NB4 (cell line): ENCODE data around the gene CERS1.
"Not testable (repeated sequence)": the region's sequence is repeated elsewhere in the genome, so short reads cannot be mapped to it uniquely, and the experiment has no call there.

ENCODE experiments used
- DNase-seq: peaks from one replicate; pipeline ENCODE4 v3.0.0; 2010; ENCODE audit warnings: low read depth
- H3K4me3 ChIP-seq: one replicate; pipeline ENCODE4 v1.5.1; 2011; ENCODE audit warnings: mild to moderate bottlenecking, low read depth, low read length, moderate library complexity
- MYC ChIP-seq: IDR thresholded peaks from 2 replicates; pipeline ENCODE4 v1.6.1; 2011; ENCODE audit warnings: low read depth, low read length
- POLR2A ChIP-seq: IDR thresholded peaks from 2 replicates; pipeline ENCODE4 v1.6.1; 2011; ENCODE audit warnings: mild to moderate bottlenecking; ENCODE audit not compliant: insufficient read length; ENCODE audit errors: extremely low read depth
- TF ChIP-seq, protein P1 (sequence below): IDR thresholded peaks from 2 replicates; pipeline ENCODE4 v1.6.1; 2011; ENCODE audit warnings: low read depth, low read length
- TF ChIP-seq, protein P2 (sequence below): IDR thresholded peaks from one replicate; pipeline ENCODE4 v1.5.1; 2012; ENCODE audit warnings: low read depth, low read length

CERS1 gene

DNA sequence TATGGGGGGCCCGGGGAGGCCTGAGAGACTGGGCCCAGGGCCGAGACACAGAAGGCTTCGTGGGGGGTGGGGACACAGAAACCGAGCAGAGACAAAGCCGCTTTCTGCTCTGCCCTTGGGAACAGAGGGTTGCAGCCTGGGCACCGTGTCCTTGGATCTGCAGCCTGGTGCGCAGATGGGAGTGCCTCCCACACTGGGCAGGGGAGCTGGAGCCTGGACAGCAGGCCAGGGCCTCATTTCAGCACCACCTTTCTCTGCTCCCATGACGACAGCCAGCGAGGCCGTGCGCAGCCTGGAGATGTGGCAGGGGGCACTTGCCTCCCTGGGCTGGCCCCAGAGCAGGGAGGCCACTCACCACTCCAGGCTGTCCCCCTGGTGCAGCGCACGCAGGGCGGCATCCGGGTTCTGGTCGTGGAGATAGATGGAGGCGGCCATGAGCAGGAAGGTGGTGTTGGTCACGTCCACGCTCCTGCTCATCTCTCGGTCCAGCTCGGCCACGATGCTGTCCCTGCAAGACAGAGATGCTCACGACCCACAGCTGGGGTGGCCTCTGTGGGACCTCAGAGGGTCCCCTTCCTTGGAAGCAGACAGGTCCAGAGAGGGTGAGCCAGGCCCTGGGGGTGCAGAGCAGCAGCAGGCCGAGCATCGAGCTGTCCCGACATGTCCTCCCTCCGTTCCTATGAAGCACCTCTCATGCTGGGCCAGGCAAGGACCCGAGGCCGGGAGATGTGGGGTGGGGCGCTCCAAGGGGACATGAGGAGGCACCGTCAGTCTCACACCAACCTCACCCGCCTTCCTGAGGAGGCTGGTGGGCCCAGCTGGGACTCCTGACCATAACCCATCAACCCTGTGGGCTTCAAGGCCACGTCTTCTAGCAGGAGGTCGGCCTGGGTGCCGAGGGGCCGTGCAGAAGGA is 10.9 kb upstream of the CERS1 start:
- no peak overlapping the region for H3K4me3 ChIP-seq
- no peak for DNase-seq
- TF ChIP-seq POLR2A (no peak), MYC (no peak)
- TF ChIP-seq, protein P1, sequence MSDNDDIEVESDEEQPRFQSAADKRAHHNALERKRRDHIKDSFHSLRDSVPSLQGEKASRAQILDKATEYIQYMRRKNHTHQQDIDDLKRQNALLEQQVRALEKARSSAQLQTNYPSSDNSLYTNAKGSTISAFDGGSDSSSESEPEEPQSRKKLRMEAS, result no peak
- TF ChIP-seq, protein P2, sequence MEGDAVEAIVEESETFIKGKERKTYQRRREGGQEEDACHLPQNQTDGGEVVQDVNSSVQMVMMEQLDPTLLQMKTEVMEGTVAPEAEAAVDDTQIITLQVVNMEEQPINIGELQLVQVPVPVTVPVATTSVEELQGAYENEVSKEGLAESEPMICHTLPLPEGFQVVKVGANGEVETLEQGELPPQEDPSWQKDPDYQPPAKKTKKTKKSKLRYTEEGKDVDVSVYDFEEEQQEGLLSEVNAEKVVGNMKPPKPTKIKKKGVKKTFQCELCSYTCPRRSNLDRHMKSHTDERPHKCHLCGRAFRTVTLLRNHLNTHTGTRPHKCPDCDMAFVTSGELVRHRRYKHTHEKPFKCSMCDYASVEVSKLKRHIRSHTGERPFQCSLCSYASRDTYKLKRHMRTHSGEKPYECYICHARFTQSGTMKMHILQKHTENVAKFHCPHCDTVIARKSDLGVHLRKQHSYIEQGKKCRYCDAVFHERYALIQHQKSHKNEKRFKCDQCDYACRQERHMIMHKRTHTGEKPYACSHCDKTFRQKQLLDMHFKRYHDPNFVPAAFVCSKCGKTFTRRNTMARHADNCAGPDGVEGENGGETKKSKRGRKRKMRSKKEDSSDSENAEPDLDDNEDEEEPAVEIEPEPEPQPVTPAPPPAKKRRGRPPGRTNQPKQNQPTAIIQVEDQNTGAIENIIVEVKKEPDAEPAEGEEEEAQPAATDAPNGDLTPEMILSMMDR, result no peak

DNA sequence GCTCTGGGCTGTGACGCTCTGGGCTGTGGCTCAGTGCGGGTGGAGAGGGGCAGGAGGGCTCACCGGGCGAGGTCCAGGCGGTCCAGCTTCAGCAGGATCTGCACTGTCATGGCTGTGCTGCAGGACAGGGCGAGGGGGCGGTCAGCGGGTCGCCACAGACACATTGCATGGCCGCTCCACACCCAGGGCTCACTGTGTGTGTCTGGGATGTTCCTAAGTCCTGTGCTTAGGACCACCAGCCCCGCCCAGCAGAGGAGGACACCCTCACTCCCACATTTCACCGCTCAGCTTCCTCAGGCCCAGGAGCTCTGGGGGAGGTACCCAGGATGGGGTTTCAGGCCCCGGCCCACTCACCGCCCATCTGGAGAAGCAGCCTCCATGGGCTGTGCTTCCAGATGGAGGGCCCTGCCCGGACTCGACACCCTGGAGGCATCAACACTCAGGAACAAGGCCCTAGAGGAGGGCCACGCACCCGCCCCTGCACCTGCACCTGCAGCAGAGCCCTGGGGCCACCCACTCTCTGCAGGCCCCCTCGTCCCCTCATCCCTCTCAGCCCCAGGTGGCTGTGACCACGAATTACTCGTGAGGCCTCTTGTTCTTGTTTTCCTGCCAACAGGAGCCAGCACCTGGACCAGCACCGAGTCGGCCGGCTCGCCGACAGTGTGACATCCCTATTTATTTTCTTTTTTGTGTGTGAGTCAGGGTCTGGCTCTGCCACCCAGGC is 9.7 kb upstream of the CERS1 start:
- DNase-seq, result no peak
- TF ChIP-seq MYC (no peak), POLR2A (no peak)
- TF ChIP-seq, protein P1, result no peak
- TF ChIP-seq, protein P2, result no peak
- no peak overlapping the region for H3K4me3 ChIP-seq

DNA sequence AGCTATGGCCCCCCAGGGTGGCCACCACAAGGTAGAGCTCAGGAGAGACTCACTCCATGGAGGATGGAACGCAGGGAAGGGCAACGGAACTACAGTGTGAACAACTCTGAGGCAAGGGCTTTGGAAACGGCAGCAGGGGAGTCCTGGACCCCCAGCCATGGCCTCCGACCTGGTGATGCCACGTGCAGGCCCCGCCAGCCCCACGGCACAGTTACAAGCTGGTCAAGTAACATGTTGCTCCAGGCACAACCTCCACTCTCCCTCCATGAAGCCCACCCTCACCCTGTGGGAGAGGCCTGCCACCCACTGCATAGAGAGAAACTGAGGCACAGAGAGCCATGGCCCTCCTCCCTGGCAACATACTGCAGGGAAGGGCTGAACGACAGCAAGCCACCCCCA is 9.1 kb upstream of the CERS1 start:
- TF ChIP-seq, protein P2, result no peak
- TF ChIP-seq POLR2A (no peak), MYC (no peak)
- TF ChIP-seq, protein P1, result no peak
- no peak for DNase-seq
- H3K4me3 ChIP-seq, result no peak overlapping the region

DNA sequence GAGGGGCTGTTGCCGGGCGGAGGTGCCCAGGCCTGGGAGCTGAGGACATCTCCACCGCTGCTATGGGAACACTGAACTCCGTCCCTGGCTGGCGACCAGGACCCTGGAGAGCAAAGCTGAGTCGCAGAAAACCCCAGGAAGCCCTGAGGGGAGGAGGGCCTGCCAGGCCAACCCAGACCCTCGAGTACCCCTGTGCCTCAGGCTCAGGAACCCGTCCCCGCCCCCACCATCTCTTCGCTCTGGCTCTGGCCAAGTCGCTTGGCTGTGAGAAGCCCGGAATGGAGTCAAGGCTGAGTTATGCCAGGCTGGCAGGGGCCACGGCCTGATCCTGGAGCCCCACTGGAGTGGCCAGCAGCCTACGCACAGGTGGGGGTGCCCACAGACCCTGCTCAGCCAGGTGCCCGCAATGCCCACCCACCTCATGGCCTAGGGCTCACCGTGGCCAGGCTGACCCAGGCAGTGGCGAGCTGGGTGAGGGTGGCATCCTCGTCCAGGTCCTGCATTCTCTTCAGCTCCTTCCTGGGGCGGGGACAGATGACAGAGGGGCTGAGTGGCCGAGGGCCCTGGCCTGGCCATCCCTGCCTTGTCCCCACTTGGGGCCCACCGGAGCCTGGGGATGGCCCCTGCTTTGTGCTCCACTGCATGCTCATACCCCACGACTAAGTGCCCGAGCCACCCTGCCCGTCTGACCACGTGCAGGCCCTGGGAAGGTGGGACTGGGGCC is 8.5 kb upstream of the CERS1 start:
- DNase-seq, result no peak
- H3K4me3 ChIP-seq, result no peak overlapping the region
- TF ChIP-seq, protein P2, result no peak
- no peak for TF ChIP-seq POLR2A
- TF ChIP-seq MYC, result no peak
- TF ChIP-seq, protein P1, result no peak

DNA sequence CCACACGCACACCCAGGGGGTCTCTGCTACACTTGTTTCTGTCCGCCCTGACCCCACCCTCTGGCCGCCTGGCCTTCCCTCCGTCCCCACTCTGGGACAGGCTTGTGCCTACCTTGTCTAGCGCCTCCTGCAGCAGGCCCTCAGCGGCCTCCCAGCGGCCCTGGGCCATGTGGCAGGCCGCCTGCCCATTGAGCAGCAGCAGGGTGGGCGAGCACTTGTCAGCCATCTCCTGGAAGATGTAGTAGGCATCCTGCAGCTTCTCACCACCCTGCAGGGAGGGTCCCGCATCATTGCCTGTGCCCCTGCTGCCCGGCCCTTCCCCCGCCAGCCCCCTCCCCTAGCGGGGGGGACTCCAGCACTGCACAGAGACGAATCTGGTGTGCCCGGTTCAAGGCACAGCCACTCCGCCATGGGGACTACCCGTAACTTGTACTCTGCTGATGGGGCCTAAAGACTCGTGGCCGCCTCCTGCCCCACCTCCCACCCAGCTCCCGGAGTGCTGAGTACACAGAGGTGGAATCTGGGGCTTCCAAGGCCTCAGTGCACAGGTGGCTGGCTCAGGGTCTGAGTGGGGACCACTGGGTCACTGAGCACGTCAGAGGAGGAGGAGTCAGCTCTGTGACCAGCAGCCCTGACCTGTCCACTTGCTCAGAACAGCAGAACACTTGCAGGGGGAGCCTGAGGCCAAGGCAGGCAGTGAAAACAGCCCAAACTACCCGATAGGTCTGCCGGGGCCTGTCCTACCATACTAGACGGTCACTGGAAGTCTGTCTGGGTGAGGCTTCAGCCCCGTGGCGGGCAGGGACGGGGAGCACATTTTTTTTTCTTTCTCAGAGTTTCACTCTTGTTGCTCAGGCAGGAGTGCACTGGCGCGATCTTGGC is 7.4 kb upstream of the CERS1 start:
- H3K4me3 ChIP-seq, result no peak overlapping the region
- no peak for DNase-seq
- TF ChIP-seq, protein P2, result no peak
- no peak for TF ChIP-seq POLR2A
- TF ChIP-seq MYC, result no peak
- TF ChIP-seq, protein P1, result no peak

DNA sequence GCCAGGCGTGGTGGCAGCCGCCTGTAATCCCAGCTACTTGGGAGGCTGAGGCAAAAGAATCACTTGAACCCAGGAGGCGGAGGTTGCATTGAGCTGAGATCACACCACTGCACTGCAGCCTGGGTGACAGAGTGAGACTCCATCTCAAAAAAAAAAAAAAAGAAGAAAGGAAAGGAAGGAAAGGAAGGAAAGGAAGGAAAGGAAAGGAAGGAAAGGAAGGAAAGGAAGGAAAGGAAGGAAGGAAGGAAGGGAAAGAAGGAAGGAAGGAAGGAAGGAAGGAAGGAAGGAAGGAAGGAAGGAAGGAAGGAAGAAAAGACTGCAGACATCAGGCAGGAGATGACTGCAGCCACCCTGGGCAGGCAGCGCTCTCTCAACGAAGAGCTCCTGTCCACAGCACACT is 6.6 kb upstream of the CERS1 start:
- DNase-seq, H3K4me3 ChIP-seq: not testable (repeated sequence)
